ENCODE data around the gene MAP3K5.

MAP3K5 gene

GRCh38 chr6:136721467-136721866 is 70.8 kb downstream of the MAP3K5 start:
- ATAC-seq = no peak
- no peak for TF ChIP-seq ZNF565 (CRISPR knock-in tag; conservative IDR thresholded peaks at IDR 0.05; ENCODE audit: low read depth)

- TF ChIP-seq TCF4 (CRISPR knock-in tag; IDR thresholded peaks at IDR 0.05; ENCODE audit: borderline replicate concordance) (no peak), OSR1 (CRISPR knock-in tag; IDR thresholded peaks at IDR 0.05) (no peak), TSHZ2 (CRISPR knock-in tag; IDR thresholded peaks at IDR 0.05) (no peak), ISL1 (CRISPR knock-in tag; IDR thresholded peaks at IDR 0.05) (no peak), POU6F1 (CRISPR knock-in tag; IDR thresholded peaks at IDR 0.05; ENCODE audit: borderline replicate concordance, low read depth) (no peak), GLIS3 (CRISPR knock-in tag; IDR thresholded peaks at IDR 0.05) (no peak), PATZ1 (CRISPR knock-in tag; IDR thresholded peaks at IDR 0.05; ENCODE audit: borderline replicate concordance) (no peak), ZNF565 (CRISPR knock-in tag; conservative IDR thresholded peaks at IDR 0.05; ENCODE audit: low read depth) (no peak), ZNF70 (CRISPR knock-in tag; IDR thresholded peaks at IDR 0.05) (no peak), TOX (CRISPR knock-in tag; IDR thresholded peaks at IDR 0.05; ENCODE audit: borderline replicate concordance) (no peak), ESRRG (CRISPR knock-in tag; IDR thresholded peaks at IDR 0.05) (no peak), ZNF8 (CRISPR knock-in tag; IDR thresholded peaks at IDR 0.05) (no peak), ZFP30 (CRISPR knock-in tag; IDR thresholded peaks at IDR 0.05) (no peak), RARB (CRISPR knock-in tag; IDR thresholded peaks at IDR 0.05) (no peak), CSRNP3 (CRISPR knock-in tag; IDR thresholded peaks at IDR 0.05) (no peak), ZFP3 (CRISPR knock-in tag; IDR thresholded peaks at IDR 0.05) (no peak)
- no peak for ATAC-seq
These were observed 72.1 kb downstream of the MAP3K5 start for GRCh38 chr6:136720045-136720770.

GRCh38 chr6:136719280-136720044 is 72.8 kb downstream of the MAP3K5 start:
- TF ChIP-seq TCF4 (CRISPR knock-in tag; IDR thresholded peaks at IDR 0.05; ENCODE audit: borderline replicate concordance) = no peak
- no peak for TF ChIP-seq ESRRG (CRISPR knock-in tag; IDR thresholded peaks at IDR 0.05)
- no peak for TF ChIP-seq ZFP3 (CRISPR knock-in tag; IDR thresholded peaks at IDR 0.05)
- TF ChIP-seq ZFP30 (CRISPR knock-in tag; IDR thresholded peaks at IDR 0.05) = no peak
- no peak for TF ChIP-seq ZNF70 (CRISPR knock-in tag; IDR thresholded peaks at IDR 0.05)
- no peak for ATAC-seq

GRCh38 chr6:136718476-136718875 is 73.8 kb downstream of the MAP3K5 start:
- ATAC-seq = no peak
- TF ChIP-seq ZNF70 (CRISPR knock-in tag; IDR thresholded peaks at IDR 0.05) (no peak), GLIS3 (CRISPR knock-in tag; IDR thresholded peaks at IDR 0.05) (no peak), POU6F1 (CRISPR knock-in tag; IDR thresholded peaks at IDR 0.05; ENCODE audit: borderline replicate concordance, low read depth) (no peak), ZNF8 (CRISPR knock-in tag; IDR thresholded peaks at IDR 0.05) (no peak), PATZ1 (CRISPR knock-in tag; IDR thresholded peaks at IDR 0.05; ENCODE audit: borderline replicate concordance) (no peak), CREB5 (CRISPR knock-in tag; IDR thresholded peaks at IDR 0.05; ENCODE audit: low read depth) (no peak), CSDC2 (CRISPR knock-in tag; IDR thresholded peaks at IDR 0.05) (no peak), ZC3H10 (CRISPR knock-in tag; IDR thresholded peaks at IDR 0.05) (no peak), ESRRG (CRISPR knock-in tag; IDR thresholded peaks at IDR 0.05) (no peak), ZNF565 (CRISPR knock-in tag; conservative IDR thresholded peaks at IDR 0.05; ENCODE audit: low read depth) (no peak), TCF4 (CRISPR knock-in tag; IDR thresholded peaks at IDR 0.05; ENCODE audit: borderline replicate concordance) (no peak), RARB (CRISPR knock-in tag; IDR thresholded peaks at IDR 0.05) (no peak), PPARA (CRISPR knock-in tag; IDR thresholded peaks at IDR 0.05; ENCODE audit: borderline replicate concordance) (no peak), SNAI2 (CRISPR knock-in tag; IDR thresholded peaks at IDR 0.05) (no peak)
